GM12878 (cell line): ENCODE data around the gene TDRD15. TPM values are rescaled to one million over a fixed set of nuclear protein-coding genes. Genes with fewer than 3 reads are reported as not detected.

Source experiments
- ATAC-seq: fragments of 200-7000 bp; cut with Tn5 transposase; 3 replicates; pipeline ENCODE4 v1.9.1; 2020; ENCODE audit warnings: mild to moderate bottlenecking, moderate library complexity
- BruUV-seq: library from RNA; stranded (reverse); fragments of 400-500 nt; replicated peaks from 2 replicates; lab custom pipeline; 2021; lab: Mats Ljungman, UMichigan
- CTCF ChIA-PET: fragments of 300-600 bp; sonication (Branson Sonifier 250); formaldehyde crosslinking; extraction: SDS; loops from one replicate; lab custom pipeline; 2021; ENCODE audit warnings: inconsistent platforms; lab: Yijun Ruan, JAX
- POLR2A ChIA-PET: fragments of 350-600 bp; formaldehyde crosslinking; extraction: SDS; loops from one replicate; lab custom pipeline; 2021; ENCODE audit warnings: inconsistent platforms; lab: Charles Lee
- RAD21 ChIA-PET: fragments of 300-600 bp; sonication (Branson Sonifier 250); formaldehyde crosslinking; loops from one replicate; lab custom pipeline; 2023; ENCODE audit warnings: antibody characterized with exemption; ENCODE audit not compliant: unreplicated experiment; lab: Charles Lee
- SMC1A ChIA-PET: fragments of 300-600 bp; sonication (Branson Sonifier 250); formaldehyde crosslinking; loops from one replicate; lab custom pipeline; 2023; ENCODE audit not compliant: unreplicated experiment, uncharacterized antibody; lab: Charles Lee
- DNase-seq: peaks from one replicate; pipeline ENCODE4 v3.0.0-alpha.2; 2011; ENCODE audit warnings: low read depth, low spot score
- FAIRE-seq: peaks from 3 replicates; lab custom pipeline; 2011; peaks lifted over from hg19 to GRCh38; lab: Jason Lieb, UNC
- H2AFZ ChIP-seq: 2 replicates; pipeline ENCODE4 v1.6.0; 2011; ENCODE audit warnings: low read depth, low read length, control low read depth; ENCODE audit not compliant: control insufficient read depth
- H3K27ac ChIP-seq: 2 replicates; pipeline ENCODE4 v1.5.1; 2011; ENCODE audit warnings: control low read depth; ENCODE audit not compliant: control insufficient read depth, insufficient read depth
- H3K27me3 ChIP-seq, 2 experiments: replicated peaks in 1 of 2; 2 replicates each; pipeline versions ENCODE4 v1.6.0 to v1.6.1; 2011; ENCODE audit warnings: low read length in 1 of 2; ENCODE audit not compliant: control insufficient read depth in 2 of 2, insufficient read depth in 2 of 2
- H3K36me3 ChIP-seq, 2 experiments: 2 replicates each; pipeline ENCODE4 v1.5.1; 2011; ENCODE audit warnings: low read length in 1 of 2; ENCODE audit not compliant: control insufficient read depth in 2 of 2, insufficient read depth in 2 of 2
- H3K4me1 ChIP-seq: 2 replicates; pipeline ENCODE4 v1.6.1; 2011; ENCODE audit warnings: mild to moderate bottlenecking, low read length, moderate library complexity, mixed read lengths; ENCODE audit not compliant: control insufficient read depth, insufficient read depth
- H3K4me2 ChIP-seq: 2 replicates; pipeline ENCODE4 v1.6.0; 2011; ENCODE audit warnings: control low read depth; ENCODE audit not compliant: control insufficient read depth, insufficient read depth
- H3K4me3 ChIP-seq: fragments of 200-600 bp; sonication (generic); 2 replicates; pipeline ENCODE4 v1.5.1; 2016
- H3K79me2 ChIP-seq: 2 replicates; pipeline ENCODE4 v1.6.0; 2011; ENCODE audit warnings: low read length; ENCODE audit not compliant: control insufficient read depth, insufficient read depth
- H3K9ac ChIP-seq: 2 replicates; pipeline ENCODE4 v1.8.0; 2011; ENCODE audit warnings: low read length, control low read depth, mixed read lengths; ENCODE audit not compliant: control insufficient read depth, insufficient read depth
- H3K9me3 ChIP-seq: replicated peaks from 3 replicates; pipeline ENCODE4 v1.5.1; 2011; ENCODE audit warnings: mild to moderate bottlenecking, low read length; ENCODE audit not compliant: control insufficient read depth, insufficient read depth
- H4K20me1 ChIP-seq: 2 replicates; pipeline ENCODE4 v1.6.0; 2011; ENCODE audit not compliant: control insufficient read depth, insufficient read depth
- BHLHE40 ChIP-seq, 2 experiments: fragments of 450-650 bp in 1 of 2; IDR thresholded peaks; 2 replicates each; pipeline ENCODE4 v1.6.1; 2011 to 2017; ENCODE audit warnings: low read depth in 2 of 2, borderline replicate concordance in 1 of 2, improper control_type of control experiment in 1 of 2, low read length in 1 of 2, mild to moderate bottlenecking in 1 of 2
- BMI1 ChIP-seq: fragments of 450-650 bp; IDR thresholded peaks from 2 replicates; pipeline ENCODE4 v1.6.1; 2016; ENCODE audit warnings: mild to moderate bottlenecking, moderate library complexity, borderline replicate concordance
- CEBPB ChIP-seq, 2 experiments: fragments of 150-350 bp in 1 of 2; IDR thresholded peaks; 2 replicates each; pipeline ENCODE4 v1.6.1; 2012 to 2014; ENCODE audit warnings: low read depth in 2 of 2, low read length in 2 of 2, borderline replicate concordance in 1 of 2, inconsistent platforms in 1 of 2
- CHD1 ChIP-seq: IDR thresholded peaks from 2 replicates; pipeline ENCODE4 v1.6.1; 2012; ENCODE audit warnings: low read depth, low read length, improper control_type of control experiment
- ETV6 ChIP-seq, 2 experiments: fragments of 450-650 bp in 1 of 2; IDR thresholded peaks in 1 of 2; conservative IDR thresholded peaks in 1 of 2; 2 replicates each; pipeline ENCODE4 v1.6.1; 2014; ENCODE audit warnings: antibody characterized with exemption in 1 of 2, borderline replicate concordance in 1 of 2, low read depth in 1 of 2, mild to moderate bottlenecking in 1 of 2, moderate library complexity in 1 of 2
- NBN ChIP-seq: fragments of 450-650 bp; IDR thresholded peaks from 2 replicates; pipeline ENCODE4 v1.6.1; 2016
- PML ChIP-seq: IDR thresholded peaks from 2 replicates; pipeline ENCODE4 v1.6.1; 2012; ENCODE audit warnings: low read length, inconsistent platforms
- ZNF384 ChIP-seq: IDR thresholded peaks from 2 replicates; pipeline ENCODE4 v1.6.1; 2012; ENCODE audit warnings: low read depth, mild to moderate bottlenecking, low read length, improper control_type of control experiment, borderline replicate concordance
- WGBS: methylation state at CpG from one replicate; pipeline ENCODE4 v1.1.6; 2016; ENCODE audit warnings: low lambda C conversion rate; ENCODE audit not compliant: insufficient replicate concordance, insufficient coverage; ENCODE audit errors: missing lambda C conversion rate; 5-methylcytosine and 5-hydroxymethylcytosine counted together
- in situ Hi-C: fragments of 300-500 bp; cut with MboI; formaldehyde crosslinking; loops from 9 replicates; pipeline ENCODE4 v1.14.3; 2018; ENCODE audit warnings: mixed read lengths
- intact Hi-C: fragments of 100-400 bp; cut with micrococcal nuclease; formaldehyde crosslinking; loops from one replicate; pipeline ENCODE4 v1.14.2; 2022; ENCODE audit not compliant: unreplicated experiment
- polyA plus RNA-seq, 11 experiments: library from polyadenylated mRNA; depleted of rRNA in 4 of 11; unstranded in 6 of 11; stranded (reverse) in 5 of 11; fragments of >200 nt; fragmentation: Nextera tagmentation in 4 of 11; fragmentation: Illumina TruSeq in 1 of 11; extraction: Ambion mirVana in 4 of 11; extraction: Trizol in 1 of 11; gene quantifications; 1 replicate in 1 of 11; 2 replicates in 10 of 11; pipeline versions ENCODE4 v1.2.1 to v1.2.3, GENCODE V29; 2011 to 2016; ENCODE audit warnings: inconsistent platforms in 2 of 11, missing spikeins in 2 of 11, low read depth in 1 of 11
- total RNA-seq, 4 experiments: library from RNA; depleted of rRNA in 3 of 4; stranded (reverse); fragments of >200 nt in 3 of 4; fragmentation: Illumina TruSeq in 1 of 4; extraction: Trizol in 1 of 4; gene quantifications; 2 replicates each; pipeline versions ENCODE4 v1.2.1 to v1.2.3, GENCODE V29; 2013 to 2021
- TF ChIP-seq, protein P1 (sequence below): fragments of 150-350 bp; IDR thresholded peaks from 2 replicates; pipeline ENCODE4 v1.6.1; 2016; ENCODE audit warnings: low read depth, low read length
- TF ChIP-seq, protein P2 (sequence below): fragments of 450-650 bp; IDR thresholded peaks from 2 replicates; pipeline ENCODE4 v1.6.1; 2017; ENCODE audit warnings: borderline replicate concordance

The TDRD15 gene
- total and polyA plus RNA-seq, 10 of the 15 experiments (the other 5 are each of a cell fraction or from before 2014, with no cell fraction given) = not detected

DNA sequence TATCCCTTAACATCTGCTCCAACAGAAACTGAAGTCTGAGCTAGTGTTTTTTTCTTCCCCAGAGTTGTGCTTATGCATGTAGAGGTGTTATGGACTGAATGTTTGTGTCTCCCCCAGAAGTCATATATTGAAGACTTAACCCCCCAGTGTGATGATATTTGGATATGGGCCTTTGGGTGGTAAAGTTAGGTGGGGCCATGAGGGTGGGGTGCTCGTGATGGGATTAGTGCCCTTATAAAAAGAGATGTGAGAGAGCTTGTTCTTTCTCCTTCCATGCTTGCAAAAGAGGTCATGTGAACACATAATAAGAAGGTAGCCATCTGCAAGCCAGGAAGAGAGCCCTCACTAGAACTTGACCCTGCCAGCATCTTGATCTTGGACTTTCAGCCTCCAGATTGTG, 45.5 kb upstream of the TDRD15 start:
- Histone ChIP-seq H2AFZ (no peak overlapping the region), H3K4me1 (no peaks in the 10 kb centered on the region), H3K27me3 (no peaks in the 10 kb centered on the region), H3K4me3 (no peak overlapping the region), H4K20me1 (no peaks in the 10 kb centered on the region), H3K36me3 (no peaks in the 10 kb centered on the region), H3K9me3 (no peaks in the 10 kb centered on the region), H3K79me2 (no peaks in the 10 kb centered on the region), H3K4me2 (no peak overlapping the region), H3K27ac (no peak overlapping the region), H3K9ac (no peak overlapping the region)
- FAIRE-seq (no peak), DNase-seq (no peak), ATAC-seq (no peak)
- BruUV-seq = no TSS peak
- WGBS = 0% methylated on average over 1 of the region's 1 CpG
- ChIA-PET POLR2A (no interaction called here), CTCF (interaction anchor here (0.9 kb wide), 1 partner anchor 239 kb away, joined by 3 read pairs; no protein-coding TSS in a partner anchor), RAD21 (no interaction called here), SMC1A (interaction anchor here (1.6 kb wide), 1 partner anchor 10 kb away, joined by 3 read pairs; no protein-coding TSS in a partner anchor)
- intact Hi-C loops = no loop called here
- in situ Hi-C loops = no loop called here
- TF ChIP-seq, protein P1, sequence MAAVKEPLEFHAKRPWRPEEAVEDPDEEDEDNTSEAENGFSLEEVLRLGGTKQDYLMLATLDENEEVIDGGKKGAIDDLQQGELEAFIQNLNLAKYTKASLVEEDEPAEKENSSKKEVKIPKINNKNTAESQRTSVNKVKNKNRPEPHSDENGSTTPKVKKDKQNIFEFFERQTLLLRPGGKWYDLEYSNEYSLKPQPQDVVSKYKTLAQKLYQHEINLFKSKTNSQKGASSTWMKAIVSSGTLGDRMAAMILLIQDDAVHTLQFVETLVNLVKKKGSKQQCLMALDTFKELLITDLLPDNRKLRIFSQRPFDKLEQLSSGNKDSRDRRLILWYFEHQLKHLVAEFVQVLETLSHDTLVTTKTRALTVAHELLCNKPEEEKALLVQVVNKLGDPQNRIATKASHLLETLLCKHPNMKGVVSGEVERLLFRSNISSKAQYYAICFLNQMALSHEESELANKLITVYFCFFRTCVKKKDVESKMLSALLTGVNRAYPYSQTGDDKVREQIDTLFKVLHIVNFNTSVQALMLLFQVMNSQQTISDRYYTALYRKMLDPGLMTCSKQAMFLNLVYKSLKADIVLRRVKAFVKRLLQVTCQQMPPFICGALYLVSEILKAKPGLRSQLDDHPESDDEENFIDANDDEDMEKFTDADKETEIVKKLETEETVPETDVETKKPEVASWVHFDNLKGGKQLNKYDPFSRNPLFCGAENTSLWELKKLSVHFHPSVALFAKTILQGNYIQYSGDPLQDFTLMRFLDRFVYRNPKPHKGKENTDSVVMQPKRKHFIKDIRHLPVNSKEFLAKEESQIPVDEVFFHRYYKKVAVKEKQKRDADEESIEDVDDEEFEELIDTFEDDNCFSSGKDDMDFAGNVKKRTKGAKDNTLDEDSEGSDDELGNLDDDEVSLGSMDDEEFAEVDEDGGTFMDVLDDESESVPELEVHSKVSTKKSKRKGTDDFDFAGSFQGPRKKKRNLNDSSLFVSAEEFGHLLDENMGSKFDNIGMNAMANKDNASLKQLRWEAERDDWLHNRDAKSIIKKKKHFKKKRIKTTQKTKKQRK = no peak
- no peak for TF ChIP-seq ZNF384
- no peak for TF ChIP-seq CHD1

DNA sequence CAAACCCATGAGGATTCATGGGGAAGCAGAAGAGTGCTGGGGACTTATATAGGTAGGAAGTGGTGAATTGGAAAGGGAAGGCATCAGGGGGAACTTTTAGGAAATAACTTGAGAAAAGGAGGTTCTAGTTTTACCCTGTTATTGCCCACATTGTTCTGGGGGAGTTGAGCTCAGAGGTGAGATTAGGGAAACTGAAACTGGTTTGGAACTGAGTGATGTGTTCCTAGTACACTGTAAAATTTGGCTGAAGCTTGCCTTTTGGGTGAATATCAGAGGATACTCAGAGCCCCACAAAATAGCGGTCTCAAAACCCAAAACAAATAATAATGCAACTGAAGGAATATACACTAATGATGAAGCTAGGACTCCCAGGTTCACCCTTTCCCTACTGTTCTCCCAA, 40.3 kb upstream of the TDRD15 start:
- in situ Hi-C loops = loop anchor here (5.0 kb wide), 1 partner anchor 51 kb away; no protein-coding TSS in a partner anchor
- ChIA-PET RAD21 (no interaction called here), POLR2A (no interaction called here), SMC1A (interaction anchor here (1.5 kb wide), 1 partner anchor 50 kb away, joined by 4 read pairs; no protein-coding TSS in a partner anchor), CTCF (interaction anchor here (1.6 kb wide), 1 partner anchor 422 kb away, joined by 3 read pairs; no protein-coding TSS in a partner anchor)
- H3K4me3 ChIP-seq = no peak overlapping the region
- no TSS peak for BruUV-seq
- no peaks in the 10 kb centered on the region for H3K9me3 ChIP-seq
- 0% methylated on average over 1 of the region's 1 CpG for WGBS
- H3K27me3 ChIP-seq = no peaks in the 10 kb centered on the region
- ATAC-seq (no peak), DNase-seq (no peak), FAIRE-seq (no peak)
- intact Hi-C loops = no loop called here
- H3K9ac ChIP-seq = no peak overlapping the region
- H3K4me2 ChIP-seq = no peak overlapping the region
- H3K79me2 ChIP-seq = no peaks in the 10 kb centered on the region
- H2AFZ ChIP-seq = no peak overlapping the region
- no peaks in the 10 kb centered on the region for H3K36me3 ChIP-seq
- H3K27ac ChIP-seq = no peak overlapping the region
- H3K4me1 ChIP-seq = no peaks in the 10 kb centered on the region
- no peaks in the 10 kb centered on the region for H4K20me1 ChIP-seq
- no peak for TF ChIP-seq PML
- TF ChIP-seq ZNF384 = no peak
- TF ChIP-seq BMI1 = no peak
- no peak for TF ChIP-seq BHLHE40 (IDR thresholded peaks at IDR 0.05; ENCODE audit: borderline replicate concordance in 1 of 2, low read depth in 2 of 2, low read length in 1 of 2)
- no peak for TF ChIP-seq CEBPB (IDR thresholded peaks at IDR 0.05; ENCODE audit: borderline replicate concordance in 1 of 2, low read depth in 2 of 2, low read length in 2 of 2)
- no peak for TF ChIP-seq ETV6 (conservative IDR thresholded peaks at IDR 0.05 in 1 of 2, IDR thresholded peaks at IDR 0.05 in 1 of 2; ENCODE audit: borderline replicate concordance in 1 of 2, low read depth in 1 of 2)
- TF ChIP-seq NBN = no peak
- TF ChIP-seq, protein P2, sequence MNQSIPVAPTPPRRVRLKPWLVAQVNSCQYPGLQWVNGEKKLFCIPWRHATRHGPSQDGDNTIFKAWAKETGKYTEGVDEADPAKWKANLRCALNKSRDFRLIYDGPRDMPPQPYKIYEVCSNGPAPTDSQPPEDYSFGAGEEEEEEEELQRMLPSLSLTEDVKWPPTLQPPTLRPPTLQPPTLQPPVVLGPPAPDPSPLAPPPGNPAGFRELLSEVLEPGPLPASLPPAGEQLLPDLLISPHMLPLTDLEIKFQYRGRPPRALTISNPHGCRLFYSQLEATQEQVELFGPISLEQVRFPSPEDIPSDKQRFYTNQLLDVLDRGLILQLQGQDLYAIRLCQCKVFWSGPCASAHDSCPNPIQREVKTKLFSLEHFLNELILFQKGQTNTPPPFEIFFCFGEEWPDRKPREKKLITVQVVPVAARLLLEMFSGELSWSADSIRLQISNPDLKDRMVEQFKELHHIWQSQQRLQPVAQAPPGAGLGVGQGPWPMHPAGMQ = no peak
